ENCODE data around the gene RIMBP2. TPM values are rescaled to one million over a fixed set of nuclear protein-coding genes. Genes with fewer than 3 reads are reported as not detected.
"Not testable (repeated sequence)": the region's sequence is repeated elsewhere in the genome, so short reads cannot be mapped to it uniquely, and the experiment has no call there.

RIMBP2 gene
- total RNA-seq, 6 experiments from 2014 or later = not detected

GRCh38 chr12:130762319-130762675 is 46.2 kb upstream of the RIMBP2 start:
- H3K27me3 Mint-ChIP-seq (ENCODE audit: insufficient read depth) = peaks cover 4% of the 10 kb centered on the region

GRCh38 chr12:130761537-130762318 is 45.6 kb upstream of the RIMBP2 start:
- Mint-ChIP-seq H3K4me1 (ENCODE audit: low read depth) (no peaks in the 10 kb centered on the region), H3K27me3 (ENCODE audit: insufficient read depth) (peaks cover 1% of the 10 kb centered on the region; the same call in 1 of the 2 replicates), H3K27ac (no peak overlapping the region), H3K9me3 (no peaks in the 10 kb centered on the region), H3K4me3 (no peak overlapping the region), H3K36me3 (ENCODE audit: low read depth) (no peaks in the 10 kb centered on the region)
- peak; percentile 65 for TF ChIP-seq CTCF (IDR thresholded peaks at IDR 0.05)
- DNase-seq = peak; percentile 14

More at GRCh38 chr12:130762319-130762675, 46.2 kb upstream of the RIMBP2 start:
- DNase-seq = no peak
- no peak overlapping the region for H3K27ac Mint-ChIP-seq
- H3K9me3 Mint-ChIP-seq = no peaks in the 10 kb centered on the region
- H3K36me3 Mint-ChIP-seq (ENCODE audit: low read depth) = no peaks in the 10 kb centered on the region
- no peak for TF ChIP-seq CTCF (IDR thresholded peaks at IDR 0.05)
- no peak overlapping the region for H3K4me3 Mint-ChIP-seq
- no peaks in the 10 kb centered on the region for H3K4me1 Mint-ChIP-seq (ENCODE audit: low read depth)

- no peak for TF ChIP-seq CTCF (IDR thresholded peaks at IDR 0.05)
- no peak overlapping the region for H3K4me3 Mint-ChIP-seq
- no peak for DNase-seq
- H3K27ac Mint-ChIP-seq = no peak overlapping the region
- H3K27me3 Mint-ChIP-seq (ENCODE audit: insufficient read depth) = peaks cover 3% of the 10 kb centered on the region; the same call in 1 of the 2 replicates
- no peaks in the 10 kb centered on the region for H3K36me3 Mint-ChIP-seq (ENCODE audit: low read depth)
- no peaks in the 10 kb centered on the region for H3K4me1 Mint-ChIP-seq (ENCODE audit: low read depth)
- peaks cover 4% of the 10 kb centered on the region; the same call in 1 of the 2 replicates for H3K9me3 Mint-ChIP-seq
Observed at GRCh38 chr12:130754234-130754901, 38.3 kb upstream of the RIMBP2 start.

GRCh38 chr12:130752692-130753230 is 36.7 kb upstream of the RIMBP2 start:
- Mint-ChIP-seq H3K36me3 (ENCODE audit: low read depth) (no peaks in the 10 kb centered on the region), H3K4me1 (ENCODE audit: low read depth) (no peaks in the 10 kb centered on the region), H3K4me3 (no peak overlapping the region), H3K9me3 (peaks cover 4% of the 10 kb centered on the region; the same call in 1 of the 2 replicates), H3K27ac (no peak overlapping the region), H3K27me3 (ENCODE audit: insufficient read depth) (peaks cover 3% of the 10 kb centered on the region; the same call in 1 of the 2 replicates)
- TF ChIP-seq CTCF (IDR thresholded peaks at IDR 0.05) = no peak
- no peak for DNase-seq

GRCh38 chr12:130752037-130752436 is 35.9 kb upstream of the RIMBP2 start:
- H3K36me3 Mint-ChIP-seq (ENCODE audit: low read depth); H3K27ac Mint-ChIP-seq: not testable (repeated sequence)

GRCh38 chr12:130748786-130749185 is 32.7 kb upstream of the RIMBP2 start:
- no peak overlapping the region for H3K4me3 Mint-ChIP-seq
- no peaks in the 10 kb centered on the region for H3K36me3 Mint-ChIP-seq (ENCODE audit: low read depth)
- H3K27ac Mint-ChIP-seq = no peak overlapping the region
- no peaks in the 10 kb centered on the region for H3K4me1 Mint-ChIP-seq (ENCODE audit: low read depth)
- DNase-seq = no peak
- no peaks in the 10 kb centered on the region for H3K27me3 Mint-ChIP-seq (ENCODE audit: insufficient read depth)
- no peak for TF ChIP-seq CTCF (IDR thresholded peaks at IDR 0.05)
- no peaks in the 10 kb centered on the region for H3K9me3 Mint-ChIP-seq

More at GRCh38 chr12:130752037-130752436, 35.9 kb upstream of the RIMBP2 start:
- not testable (repeated sequence) for DNase-seq; H3K4me1 Mint-ChIP-seq (ENCODE audit: low read depth); H3K27me3 Mint-ChIP-seq (ENCODE audit: insufficient read depth); H3K4me3 Mint-ChIP-seq; H3K9me3 Mint-ChIP-seq

Measured in HFFc6 (cell line).